Measurements from ENCODE around the gene PRAMEF5.
"Not testable (repeated sequence)": the region's sequence is repeated elsewhere in the genome, so short reads cannot be mapped to it uniquely, and the experiment has no call there.

DNA sequence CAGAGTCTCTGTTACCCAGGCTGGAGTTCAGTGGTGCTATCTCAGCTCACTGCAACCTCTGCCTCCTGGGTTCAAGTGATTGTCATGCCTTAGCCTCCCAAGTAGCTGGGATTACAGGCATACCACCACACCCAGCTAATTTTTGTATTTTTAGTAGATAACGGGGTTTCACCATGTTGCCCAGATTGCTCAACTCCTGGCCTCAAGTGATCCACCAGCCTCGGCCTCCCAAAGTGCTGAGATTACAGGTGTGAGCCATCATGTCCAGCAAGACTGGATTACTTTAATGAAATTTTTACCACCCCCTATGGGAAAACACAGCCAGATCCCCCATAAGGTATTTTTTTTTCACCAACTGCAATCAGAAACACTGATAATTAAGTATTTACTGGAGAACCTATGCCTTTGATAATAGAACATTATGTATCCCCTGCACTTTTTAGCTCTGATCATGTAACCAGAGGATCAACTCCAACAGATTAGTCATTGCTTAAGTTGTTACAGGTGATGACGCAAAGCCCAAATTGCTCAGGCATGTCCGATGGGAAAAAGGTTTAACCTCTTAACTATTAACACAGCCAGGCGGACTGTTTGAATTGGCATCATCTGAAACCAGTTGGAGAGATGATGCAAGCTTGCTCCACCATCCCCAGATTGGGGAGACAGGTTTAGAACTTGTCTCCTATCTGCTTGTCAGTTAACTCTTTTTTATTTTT lies 43.4 kb downstream of the PRAMEF5 start:
- not testable (repeated sequence) for TF ChIP-seq CTCF, POLR2A (IDR thresholded peaks at IDR 0.05)

Measured in testis (tissue), 2 donors.